Keratinocyte (primary cell): ENCODE measurements around the gene RARA. TPM values are rescaled to one million over a fixed set of nuclear protein-coding genes. Genes with fewer than 3 reads are reported as not detected.

Source experiments
- DNase-seq: peaks from one replicate; pipeline ENCODE4 v3.0.0-alpha.2; 2011; ENCODE audit warnings: low read depth, missing footprints, low spot score
- FAIRE-seq: peaks from 2 replicates; lab custom pipeline; 2011; peaks lifted over from hg19 to GRCh38; lab: Jason Lieb, UNC
- H2AFZ ChIP-seq: 2 replicates; pipeline ENCODE4 v1.6.0; 2012; ENCODE audit warnings: low read length, control low read depth, inconsistent platforms; ENCODE audit not compliant: control insufficient read depth
- H3K27ac ChIP-seq: 2 replicates; pipeline ENCODE4 v1.5.1; 2011; ENCODE audit warnings: low read length; ENCODE audit not compliant: control insufficient read depth, insufficient read depth
- H3K27me3 ChIP-seq: 3 replicates; pipeline ENCODE4 v1.6.0; 2011; ENCODE audit warnings: low read length; ENCODE audit not compliant: control insufficient read depth, insufficient read depth; ENCODE audit errors: extremely low read depth
- H3K36me3 ChIP-seq, 2 experiments: 2 replicates in 1 of 2; 3 replicates in 1 of 2; pipeline ENCODE4 v1.5.1; 2011; ENCODE audit warnings: low read length in 2 of 2, mild to moderate bottlenecking in 1 of 2; ENCODE audit not compliant: control insufficient read depth in 2 of 2, insufficient read depth in 2 of 2; ENCODE audit errors: extremely low read depth in 1 of 2
- H3K4me1 ChIP-seq: 3 replicates; pipeline ENCODE4 v1.5.1; 2011; ENCODE audit warnings: low read length; ENCODE audit not compliant: control insufficient read depth, insufficient read depth; ENCODE audit errors: extremely low read depth
- H3K4me2 ChIP-seq: 3 replicates; pipeline ENCODE4 v1.6.0; 2011; ENCODE audit warnings: low read depth, low read length; ENCODE audit not compliant: control insufficient read depth, insufficient read depth; ENCODE audit errors: extremely low read depth
- H3K4me3 ChIP-seq, 3 experiments: fragments of 200-600 bp in 1 of 3; sonication (generic) in 1 of 3; 2 replicates in 2 of 3; 3 replicates in 1 of 3; pipeline ENCODE4 v1.5.1; 2011 to 2016; ENCODE audit warnings: low read length in 3 of 3, mild to moderate bottlenecking in 3 of 3, control low read depth in 2 of 3, inconsistent platforms in 1 of 3, low read depth in 1 of 3, mixed read lengths in 1 of 3, mixed run types in 1 of 3, moderate library complexity in 1 of 3; ENCODE audit not compliant: control insufficient read depth in 2 of 3, insufficient read depth in 2 of 3; ENCODE audit errors: extremely low read depth in 1 of 3
- H3K79me2 ChIP-seq: 2 replicates; pipeline ENCODE4 v1.6.0; 2012; ENCODE audit warnings: low read length; ENCODE audit not compliant: control insufficient read depth, insufficient read depth
- H3K9ac ChIP-seq: 3 replicates; pipeline ENCODE4 v1.6.0; 2011; ENCODE audit warnings: low read length; ENCODE audit not compliant: control insufficient read depth, insufficient read depth; ENCODE audit errors: extremely low read depth
- H3K9me1 ChIP-seq: 3 replicates; pipeline ENCODE4 v1.6.0; 2011; ENCODE audit warnings: low read length; ENCODE audit not compliant: control insufficient read depth, insufficient read depth; ENCODE audit errors: extremely low read depth
- H3K9me3 ChIP-seq: 2 replicates; pipeline ENCODE4 v1.5.1; 2012; ENCODE audit warnings: low read depth, low read length; ENCODE audit not compliant: control insufficient read depth
- H4K20me1 ChIP-seq: 3 replicates; pipeline ENCODE4 v1.6.0; 2011; ENCODE audit warnings: low read length; ENCODE audit not compliant: control insufficient read depth, insufficient read depth; ENCODE audit errors: extremely low read depth
- CTCF ChIP-seq, 3 experiments: IDR thresholded peaks in 1 of 3; conservative IDR thresholded peaks in 1 of 3; optimal IDR thresholded peaks in 1 of 3; 2 replicates in 2 of 3; 3 replicates in 1 of 3; pipeline versions ENCODE3 to v1.5.1; 2011; ENCODE audit warnings: low read length in 3 of 3, mild to moderate bottlenecking in 3 of 3, moderate library complexity in 2 of 3, control low read depth in 1 of 3, inconsistent platforms in 1 of 3; ENCODE audit not compliant: insufficient read depth in 2 of 3; ENCODE audit errors: extremely low read depth in 1 of 3
- EZH2 ChIP-seq: IDR thresholded peaks from one replicate; pipeline ENCODE4 v1.6.1; 2012; ENCODE audit warnings: inconsistent platforms, mild to moderate bottlenecking, low read length, moderate library complexity
- dilution Hi-C: fragments of 300-500 bp; cut with MboI; formaldehyde crosslinking; loops from one replicate; pipeline ENCODE4 v1.7.0; 2020; ENCODE audit warnings: low sequenced_read_pairs; ENCODE audit not compliant: extremely low pct_ligation_motif_present
- polyA plus RNA-seq, 5 experiments: library from polyadenylated mRNA; depleted of rRNA in 3 of 5; stranded (reverse) in 3 of 5; stranded (forward) in 1 of 5; unstranded in 1 of 5; fragments of >200 nt; gene quantifications; 1 replicate in 1 of 5; 2 replicates in 3 of 5; 3 replicates in 1 of 5; pipeline versions ENCODE4 v1.2.1 to v1.2.3, GENCODE V29; 2011 to 2012; ENCODE audit warnings: missing spikeins in 2 of 5, low read depth in 1 of 5, low replicate concordance in 1 of 5

The RARA gene
- polyA plus RNA-seq, 1 donor (not counting 4 experiments of a cell fraction or from before 2014, with no cell fraction given), result 3.8 TPM

- H3K4me3 ChIP-seq, result no peak overlapping the region
- TF ChIP-seq EZH2 (no peak), CTCF (optimal IDR thresholded peaks at IDR 0.05 in 1 of 3, IDR thresholded peaks at IDR 0.05 in 1 of 3, conservative IDR thresholded peaks at IDR 0.05 in 1 of 3; ENCODE audit: extremely low read depth in 1 of 3, insufficient read depth in 2 of 3, low read length in 3 of 3) (peak in 1 of 3 experiments; percentile 30)
- H3K36me3 ChIP-seq, result no peaks in the 10 kb centered on the region
- peaks cover 15% of the 10 kb centered on the region for H3K79me2 ChIP-seq
- no peaks in the 10 kb centered on the region for H4K20me1 ChIP-seq
- H2AFZ ChIP-seq, result no peak overlapping the region
- FAIRE-seq (peak; percentile 91), DNase-seq (peak; percentile 99)
- no peak overlapping the region for H3K9ac ChIP-seq
- H3K9me3 ChIP-seq, result no peaks in the 10 kb centered on the region
- no peaks in the 10 kb centered on the region for H3K9me1 ChIP-seq
- H3K4me2 ChIP-seq, result peak overlapping the region; percentile 54
- H3K27ac ChIP-seq, result no peak overlapping the region
- dilution Hi-C loops, result no loop called here
- peaks cover 90% of the 10 kb centered on the region for H3K4me1 ChIP-seq
- no peaks in the 10 kb centered on the region for H3K27me3 ChIP-seq
Observed at GRCh38 chr17:40314584-40314956, 5.6 kb downstream of the RARA start.

- H3K36me3 ChIP-seq, result no peaks in the 10 kb centered on the region
- H3K27me3 ChIP-seq, result no peaks in the 10 kb centered on the region
- FAIRE-seq (no peak), DNase-seq (no peak)
- dilution Hi-C loops, result no loop called here
- TF ChIP-seq EZH2 (no peak), CTCF (optimal IDR thresholded peaks at IDR 0.05 in 1 of 3, IDR thresholded peaks at IDR 0.05 in 1 of 3, conservative IDR thresholded peaks at IDR 0.05 in 1 of 3; ENCODE audit: extremely low read depth in 1 of 3, insufficient read depth in 2 of 3, low read length in 3 of 3) (no peak)
- H3K4me3 ChIP-seq, result no peak overlapping the region
- H3K9me1 ChIP-seq, result no peaks in the 10 kb centered on the region
- peak overlapping the region; percentile 17 for H3K4me2 ChIP-seq
- H3K9ac ChIP-seq, result no peak overlapping the region
- no peaks in the 10 kb centered on the region for H3K9me3 ChIP-seq
- H4K20me1 ChIP-seq, result no peaks in the 10 kb centered on the region
- H3K27ac ChIP-seq, result no peak overlapping the region
- peaks cover 20% of the 10 kb centered on the region for H3K79me2 ChIP-seq
- peaks cover 89% of the 10 kb centered on the region for H3K4me1 ChIP-seq
- no peak overlapping the region for H2AFZ ChIP-seq
Observed at GRCh38 chr17:40315206-40315605, 6.2 kb downstream of the RARA start.
